ENCODE results near the gene BCDIN3D. TPM values are rescaled to one million over a fixed set of nuclear protein-coding genes. Genes with fewer than 3 reads are reported as not detected.
A peak's percentile ranks its signal among the peaks of the same experiment; 100 is the strongest.

BCDIN3D gene
- total and polyA plus RNA-seq, 2 donors (not counting 3 experiments of a cell fraction or from before 2014, with no cell fraction given): 1.8 to 3.1 TPM

DNA sequence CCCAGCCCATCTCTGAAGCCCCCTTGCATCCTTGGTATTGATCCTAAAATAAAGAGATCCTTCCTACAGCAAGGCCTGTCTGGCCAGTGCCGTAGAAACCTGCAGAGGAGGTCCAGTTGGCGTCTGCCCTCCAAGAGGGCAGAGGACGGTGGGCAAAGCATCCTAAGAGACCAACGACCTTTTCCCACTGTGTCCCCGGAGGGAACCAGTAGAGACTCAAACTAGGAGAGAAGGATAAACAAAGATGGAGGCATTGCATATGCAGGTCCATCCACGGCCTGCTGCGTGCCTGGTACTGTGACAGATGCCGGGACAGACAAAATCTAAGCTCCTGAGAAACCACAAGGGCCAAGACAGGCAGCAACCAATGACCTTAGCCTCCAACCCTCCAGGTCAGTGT lies 18.5 kb downstream of the BCDIN3D start:
- Histone ChIP-seq H3K4me1 (ENCODE audit: control insufficient read depth, extremely low read depth, insufficient read depth, low read length) (peaks cover 57% of the 10 kb centered on the region), H3K9ac (replicated peaks; ENCODE audit: extremely low read depth, insufficient read depth, low read length) (no peak overlapping the region), H4K20me1 (replicated peaks; ENCODE audit: control insufficient read depth, extremely low read depth, insufficient read depth, low read length) (no peaks in the 10 kb centered on the region), H3K36me3 (ENCODE audit: control insufficient read depth in 2 of 2, extremely low read depth in 1 of 2, insufficient read depth in 2 of 2, low read length in 2 of 2) (peaks cover 0 to 4% of the 10 kb centered on the region in 2 experiments), H3K9me1 (replicated peaks; ENCODE audit: control insufficient read depth, extremely low read depth, insufficient read depth, low read length) (no peaks in the 10 kb centered on the region), H2AFZ (ENCODE audit: low read depth, low read length) (no peak overlapping the region), H3K79me2 (ENCODE audit: control insufficient read depth, insufficient read depth, low read length) (peaks cover 62% of the 10 kb centered on the region), H3K9me3 (replicated peaks; ENCODE audit: control insufficient read depth, insufficient read depth, low read length) (no peaks in the 10 kb centered on the region), H3K4me3 (replicated peaks in 1 of 3; ENCODE audit: insufficient read depth in 1 of 3, low read depth in 1 of 3, low read length in 3 of 3) (no peak overlapping the region), H3K27me3 (ENCODE audit: control insufficient read depth in 2 of 2, insufficient read depth in 2 of 2, low read length in 2 of 2) (no peaks in the 10 kb centered on the region), H3K27ac (ENCODE audit: insufficient read depth, low read depth, low read length) (peak overlapping the region; percentile 72), H3K4me2 (ENCODE audit: insufficient read depth, low read length) (peak overlapping the region; percentile 26)
- TF ChIP-seq GATA2 (IDR thresholded peaks at IDR 0.05; ENCODE audit: insufficient read depth, insufficient read length, low read depth, low read length) (no peak), POLR2AphosphoS5 (IDR thresholded peaks at IDR 0.05; ENCODE audit: insufficient read depth, low read depth, low read length) (no peak), EZH2 (IDR thresholded peaks at IDR 0.05; ENCODE audit: borderline replicate concordance, low read depth, low read length, severe bottlenecking) (no peak), FOS (IDR thresholded peaks at IDR 0.05; ENCODE audit: borderline replicate concordance, insufficient read depth, low read length) (no peak), CTCF (IDR thresholded peaks at IDR 0.05; ENCODE audit: extremely low read depth in 1 of 2, insufficient read depth in 1 of 2, low read depth in 1 of 2, low read length in 2 of 2) (no peak), MYC (IDR thresholded peaks at IDR 0.05; ENCODE audit: low read depth, low read length) (no peak), JUN (IDR thresholded peaks at IDR 0.05; ENCODE audit: borderline replicate concordance, insufficient read depth, insufficient read length, low read depth) (no peak), POLR2A (IDR thresholded peaks at IDR 0.05; ENCODE audit: low read depth, low read length) (no peak)
- TF ChIP-seq, protein P1, sequence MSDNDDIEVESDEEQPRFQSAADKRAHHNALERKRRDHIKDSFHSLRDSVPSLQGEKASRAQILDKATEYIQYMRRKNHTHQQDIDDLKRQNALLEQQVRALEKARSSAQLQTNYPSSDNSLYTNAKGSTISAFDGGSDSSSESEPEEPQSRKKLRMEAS (IDR thresholded peaks at IDR 0.05; ENCODE audit: insufficient read depth, insufficient read length): no peak
- no peak for DNase-seq (ENCODE audit: low read depth, low spot score)
- intact Hi-C loops (cut with micrococcal nuclease) (no loop called here), dilution Hi-C loops (cut with MboI; ENCODE audit: extremely low pct_ligation_motif_present, low sequenced_read_pairs) (no loop called here)
- POLR2A ChIA-PET: no interaction called here
- CTCF ChIA-PET: interaction anchor here (6.1 kb wide), 1 partner anchor 14 kb away, joined by 53 read pairs; no protein-coding TSS in a partner anchor
- FAIRE-seq: no peak
- BruUV-seq (replicated peaks): no TSS peak
